ENCODE measurements around the gene TSPAN10.

- TF ChIP-seq EZH2 (IDR thresholded peaks at IDR 0.05), result no peak
- no peak for TF ChIP-seq POLR2AphosphoS5 (IDR thresholded peaks at IDR 0.05; ENCODE audit: borderline replicate concordance, low read depth, low read length)
- TF ChIP-seq FOXP2 (optimal IDR thresholded peaks at IDR 0.05; ENCODE audit: control extremely low read depth, extremely low read length, insufficient read depth), result no peak
Measured at GRCh38 chr17:81608082-81608481, 28.9 kb upstream of the TSPAN10 start.

Measured in SK-N-MC (cell line).